ENCODE measurements around the gene WNT7A.

Gene WNT7A

GRCh38 chr3:13846238-13846637 lies 33.6 kb downstream of the WNT7A start:
- DNase-seq (ENCODE audit: low spot score), result no peak

DNA sequence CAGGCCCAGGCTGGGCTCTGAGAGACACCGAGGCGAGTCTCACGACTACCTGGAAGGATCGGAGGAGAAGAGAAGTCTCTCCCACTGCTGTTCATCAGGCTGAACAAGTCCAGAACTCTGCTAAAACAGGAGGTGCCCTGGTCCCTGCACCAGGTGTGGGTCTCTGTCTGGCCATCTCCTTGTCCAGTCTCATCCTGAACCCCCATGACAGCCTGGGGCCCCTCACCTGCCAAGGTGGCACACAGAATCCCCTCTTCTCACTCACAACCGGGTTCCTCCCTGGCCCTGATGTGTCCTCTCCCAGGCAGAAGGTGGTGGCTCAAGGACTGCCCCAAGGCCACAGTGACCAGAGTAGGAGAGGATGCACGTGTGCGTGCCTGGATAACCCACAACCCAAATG lies 34.1 kb downstream of the WNT7A start:
- DNase-seq (ENCODE audit: low spot score), result no peak

GRCh38 chr3:13844911-13845310 lies 35.0 kb downstream of the WNT7A start:
- no peak for DNase-seq (ENCODE audit: low spot score)

- DNase-seq (ENCODE audit: low spot score), result no peak
Observed at GRCh38 chr3:13844286-13844685, 35.6 kb downstream of the WNT7A start.

GRCh38 chr3:13843351-13843750 lies 36.5 kb downstream of the WNT7A start:
- no peak for DNase-seq (ENCODE audit: low spot score)

GRCh38 chr3:13842226-13842625 lies 37.6 kb downstream of the WNT7A start:
- DNase-seq (ENCODE audit: low spot score), result no peak

DNA sequence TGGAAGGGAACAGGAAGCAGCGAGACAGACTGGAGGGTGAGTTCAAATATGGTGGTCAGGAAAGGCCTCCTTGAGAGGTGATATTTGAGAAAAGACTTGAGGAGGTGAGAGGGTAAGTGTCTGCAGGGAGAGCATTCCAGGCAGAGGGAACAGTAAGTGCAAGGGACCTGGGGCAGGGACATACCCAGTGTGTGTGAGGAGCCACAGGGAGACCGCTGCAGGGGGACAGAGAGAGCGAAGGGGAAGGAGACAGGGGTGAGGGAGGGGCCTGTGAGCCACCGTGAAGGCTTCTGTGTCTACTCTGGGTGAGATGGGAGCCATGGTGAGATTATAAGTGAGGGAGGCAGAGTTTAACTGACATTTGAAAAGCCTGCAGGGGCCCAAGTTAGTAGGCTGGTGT lies 38.0 kb downstream of the WNT7A start:
- no peak for DNase-seq (ENCODE audit: low spot score)

- DNase-seq (ENCODE audit: low spot score), result no peak
Observed at GRCh38 chr3:13841141-13841540, 38.7 kb downstream of the WNT7A start.

- DNase-seq (ENCODE audit: low spot score), result no peak
Observed at GRCh38 chr3:13840456-13840855, 39.4 kb downstream of the WNT7A start.

- DNase-seq (ENCODE audit: low spot score), result no peak
Observed at GRCh38 chr3:13839726-13840340, 40.0 kb downstream of the WNT7A start.

DNA sequence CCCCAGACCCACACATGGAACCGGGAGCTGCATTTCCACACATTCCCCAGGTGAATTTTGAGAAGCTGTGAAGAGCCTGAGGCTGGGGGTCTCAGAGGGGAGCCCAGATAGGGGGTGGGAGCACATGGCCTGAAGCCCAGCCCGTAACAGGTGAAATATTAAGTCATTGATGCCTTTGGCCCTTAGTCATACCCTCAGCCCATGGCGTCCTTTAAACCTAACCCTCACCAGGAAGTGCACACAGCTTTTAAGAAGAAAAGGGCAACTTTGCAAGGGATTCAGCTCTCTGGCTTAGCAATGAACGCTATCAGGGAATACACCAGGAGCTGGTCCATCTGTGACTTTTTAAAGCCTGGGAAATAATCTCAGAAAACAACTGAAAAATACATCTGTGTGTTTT lies 40.6 kb downstream of the WNT7A start:
- no peak for DNase-seq (ENCODE audit: low spot score)

GRCh38 chr3:13838421-13838820 lies 41.5 kb downstream of the WNT7A start:
- DNase-seq (ENCODE audit: low spot score), result no peak

DNA sequence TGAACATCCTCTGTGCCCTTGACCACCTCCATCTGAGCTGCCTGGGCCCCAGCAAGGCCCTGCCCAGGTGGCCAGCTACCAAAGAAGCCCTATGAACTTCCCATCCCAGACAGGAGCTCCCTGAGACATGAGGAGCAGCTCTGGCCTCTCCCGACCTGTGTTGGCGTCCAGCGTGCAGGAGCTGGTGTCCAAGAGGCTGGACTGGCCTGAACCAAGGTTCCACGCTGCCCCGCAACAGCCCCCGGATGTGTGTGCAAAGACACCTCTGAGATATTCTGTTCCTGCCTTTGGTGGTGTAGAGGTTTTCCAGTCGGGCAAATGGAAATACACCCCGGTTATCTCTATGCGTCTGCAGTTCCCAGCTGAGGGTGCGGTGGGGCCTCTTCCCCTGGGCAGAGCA lies 42.1 kb downstream of the WNT7A start:
- DNase-seq (ENCODE audit: low spot score), result no peak

DNA sequence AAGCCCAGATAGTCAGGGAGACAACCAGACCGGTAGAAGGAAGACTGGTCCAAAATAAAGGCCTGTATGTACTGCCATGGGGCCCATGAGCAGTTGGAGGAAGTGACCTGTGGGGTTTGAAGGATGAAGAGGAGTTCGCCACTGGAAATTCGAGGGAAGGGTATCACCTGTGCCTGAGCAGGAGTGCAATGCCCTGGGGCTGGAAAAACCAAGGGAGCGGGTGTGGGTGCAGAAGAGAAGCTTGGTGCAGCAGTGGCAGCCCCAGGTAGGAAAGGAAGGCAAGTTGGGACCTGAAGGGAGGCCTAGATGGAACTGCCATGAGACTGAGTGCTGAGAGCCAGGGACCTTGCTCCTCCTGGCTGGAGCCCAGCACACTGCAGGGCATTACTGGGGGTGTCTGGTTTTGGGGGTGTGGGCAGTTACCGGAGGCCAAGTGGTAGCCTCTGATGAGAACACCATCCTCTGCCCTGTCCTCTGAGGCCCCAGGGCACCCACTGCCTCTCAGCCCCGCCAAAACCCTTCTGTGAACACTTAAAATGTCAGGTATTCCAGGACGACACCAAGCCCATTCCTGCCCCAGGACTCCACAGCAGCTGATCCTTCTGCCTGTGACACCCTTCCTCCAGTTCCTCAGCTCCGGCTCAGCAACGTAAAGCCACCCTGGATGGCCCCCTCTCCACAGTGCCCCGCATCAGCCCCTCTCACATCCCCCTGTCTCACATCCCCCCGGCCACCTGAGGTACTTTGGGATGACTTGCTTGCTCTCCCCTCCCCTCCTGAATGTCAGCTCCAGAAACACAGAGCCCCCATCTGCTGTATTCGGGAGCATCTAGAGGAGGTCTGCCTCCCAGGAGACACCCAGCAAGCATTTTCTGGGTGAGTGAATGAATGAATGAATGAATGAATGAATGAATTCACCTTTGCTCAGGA lies 42.9 kb downstream of the WNT7A start:
- no peak for DNase-seq (ENCODE audit: low spot score)

DNA sequence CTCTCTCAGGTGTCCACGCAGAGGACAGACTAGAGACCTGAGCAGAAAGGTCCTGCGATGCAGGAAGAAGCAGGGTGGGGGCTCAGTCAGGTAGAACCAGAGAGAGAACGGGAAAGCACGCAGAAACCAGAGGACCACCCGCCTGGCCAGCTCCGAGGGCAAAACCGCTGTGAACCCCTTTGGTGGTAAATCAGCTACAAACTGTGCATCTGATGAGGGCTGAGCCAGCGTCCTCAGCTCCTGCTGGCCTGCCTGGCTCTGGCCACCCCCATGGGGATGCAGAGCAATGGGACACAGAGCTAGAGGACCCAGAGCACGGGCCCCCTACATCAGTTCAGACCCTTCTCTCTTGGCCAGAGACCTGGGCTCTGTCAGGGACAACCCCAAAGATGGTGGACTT lies 44.6 kb downstream of the WNT7A start:
- DNase-seq (ENCODE audit: low spot score), result no peak

- no peak for DNase-seq (ENCODE audit: low spot score)
Observed at GRCh38 chr3:13834258-13835035, 45.4 kb downstream of the WNT7A start.

DNA sequence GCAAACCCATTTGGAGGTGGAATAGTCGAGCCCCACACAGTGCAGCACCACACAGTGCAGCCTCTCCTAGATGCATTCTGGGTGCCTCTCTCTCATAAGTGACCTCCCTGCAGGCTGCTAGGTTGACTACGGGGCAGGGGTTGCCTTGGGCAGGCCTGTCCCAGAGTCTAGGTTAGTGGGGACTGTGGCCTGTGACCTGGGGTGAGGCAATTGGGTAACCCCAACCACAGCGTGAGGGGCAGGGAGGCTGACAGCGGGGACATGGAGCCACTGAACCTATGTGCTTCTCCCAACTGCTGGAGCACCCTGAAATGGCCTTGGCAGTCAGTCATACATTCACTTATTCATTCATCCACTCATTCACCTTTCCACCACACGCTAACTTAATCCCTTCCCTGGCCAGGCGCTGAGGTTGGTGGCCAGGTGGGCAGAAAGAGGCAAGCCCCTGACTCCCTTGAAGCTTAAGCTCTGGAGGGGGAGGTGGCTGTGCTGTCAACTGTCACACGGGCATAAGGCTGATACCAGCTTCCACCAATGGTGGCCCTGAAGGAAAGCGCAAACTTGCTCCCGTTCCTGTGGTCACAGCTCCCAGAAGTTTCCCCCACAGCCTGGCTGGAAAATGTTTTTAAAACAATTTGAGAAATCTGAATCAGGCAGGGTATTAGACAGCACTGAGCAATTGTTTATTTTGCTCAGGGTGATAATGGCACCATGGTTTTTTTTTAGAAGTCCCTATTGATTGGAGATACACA lies 46.2 kb downstream of the WNT7A start:
- no peak for DNase-seq (ENCODE audit: low spot score)

GRCh38 chr3:13832130-13832529 lies 47.7 kb downstream of the WNT7A start:
- DNase-seq (ENCODE audit: low spot score), result no peak

GRCh38 chr3:13831386-13831996 lies 48.4 kb downstream of the WNT7A start:
- no peak for DNase-seq (ENCODE audit: low spot score)

DNA sequence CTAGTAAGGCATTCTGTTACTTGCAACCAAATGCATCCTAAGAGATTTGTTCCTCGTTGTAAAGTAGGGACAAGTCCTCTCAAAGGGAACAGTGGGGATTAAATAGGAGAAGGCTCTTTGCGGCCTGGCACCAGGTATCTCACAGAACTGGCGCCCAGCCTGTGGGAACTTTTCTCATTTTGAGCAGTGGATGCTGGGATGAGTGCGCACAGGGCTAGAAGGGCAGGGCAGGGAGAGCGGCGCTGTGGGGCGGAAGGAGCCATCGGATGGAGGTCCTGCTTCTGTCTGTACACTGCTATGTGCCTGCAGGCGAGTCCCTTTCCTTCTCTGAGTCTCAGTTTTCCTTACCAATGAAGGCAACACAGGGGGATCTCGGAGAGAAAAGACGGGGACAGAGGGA lies 50.6 kb downstream of the WNT7A start:
- no peak for DNase-seq (ENCODE audit: low spot score)

GRCh38 chr3:13828501-13829265 lies 51.2 kb downstream of the WNT7A start:
- DNase-seq (ENCODE audit: low spot score), result no peak
